ENCODE results near the gene ROR2. TPM values are rescaled to one million over a fixed set of nuclear protein-coding genes. Genes with fewer than 3 reads are reported as not detected.

The ROR2 gene
- total RNA-seq, 2 donors from 2014 or later: 0.11 TPM; not detected in 1

GRCh38 chr9:91963711-91964240 lies 13.7 kb upstream of the ROR2 start:
- DNase-seq (ENCODE audit: low spot score): no peak
- no peak for ATAC-seq
- no peaks in the 10 kb centered on the region for H3K36me3 Mint-ChIP-seq
- no peaks in the 10 kb centered on the region for H3K9me3 Mint-ChIP-seq
- peaks cover 26 to 35% of the 10 kb centered on the region in 2 donors for H3K27me3 Mint-ChIP-seq
- H3K4me1 Mint-ChIP-seq (ENCODE audit: low read depth in 2 of 2): no peaks in the 10 kb centered on the region
- H3K4me3 Mint-ChIP-seq: no peak overlapping the region
- no peak overlapping the region for H3K27ac Mint-ChIP-seq

GRCh38 chr9:91960367-91960766 lies 10.3 kb upstream of the ROR2 start:
- Mint-ChIP-seq H3K4me1 (ENCODE audit: low read depth in 2 of 2) (no peaks in the 10 kb centered on the region), H3K27ac (no peak overlapping the region), H3K27me3 (peaks cover 8 to 11% of the 10 kb centered on the region in 2 donors), H3K9me3 (no peaks in the 10 kb centered on the region), H3K4me3 (no peak overlapping the region), H3K36me3 (no peaks in the 10 kb centered on the region)
- no peak for DNase-seq (ENCODE audit: low spot score)
- no peak for ATAC-seq

GRCh38 chr9:91958174-91958573 lies 8.1 kb upstream of the ROR2 start:
- H3K27me3 Mint-ChIP-seq: peaks cover 18 to 26% of the 10 kb centered on the region in 2 donors
- DNase-seq (ENCODE audit: low spot score) (no peak), ATAC-seq (no peak)
- no peaks in the 10 kb centered on the region for H3K9me3 Mint-ChIP-seq
- H3K36me3 Mint-ChIP-seq: no peaks in the 10 kb centered on the region
- H3K4me1 Mint-ChIP-seq (ENCODE audit: low read depth in 2 of 2): peaks cover 3 to 7% of the 10 kb centered on the region in 2 donors
- no peak overlapping the region for H3K4me3 Mint-ChIP-seq
- no peak overlapping the region for H3K27ac Mint-ChIP-seq

DNA sequence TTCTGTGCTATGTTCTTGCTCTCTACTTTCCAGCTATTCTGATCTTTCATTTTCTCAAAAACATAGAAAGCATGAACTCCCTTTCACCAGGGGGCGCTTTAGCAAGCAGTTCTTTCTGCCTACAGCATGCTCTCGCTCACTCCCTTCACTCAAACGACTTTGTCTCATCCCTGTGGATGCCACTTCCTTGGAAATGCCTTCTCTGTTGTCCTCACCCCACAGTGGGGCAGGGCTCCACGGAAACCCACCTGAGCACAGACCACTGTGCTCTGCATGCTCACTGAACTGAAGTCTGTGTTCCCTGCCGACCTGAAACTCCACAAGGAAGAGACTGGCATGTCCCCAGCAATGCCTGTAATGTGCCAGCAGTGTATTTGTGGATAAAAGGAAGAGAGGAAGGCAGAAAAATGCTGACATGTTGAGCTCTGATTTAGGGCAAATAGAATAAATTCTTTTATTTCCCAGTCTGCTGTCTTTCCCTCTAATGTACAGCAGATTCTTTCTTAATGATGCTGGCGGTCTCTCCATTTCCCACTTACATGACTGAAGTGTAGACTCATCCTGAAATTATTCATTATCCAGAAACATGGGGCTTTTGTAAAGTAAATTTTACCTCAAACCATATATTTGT lies 4.9 kb upstream of the ROR2 start:
- H3K27ac Mint-ChIP-seq: no peak overlapping the region
- ATAC-seq (no peak), DNase-seq (ENCODE audit: low spot score) (no peak)
- no peak overlapping the region for H3K4me3 Mint-ChIP-seq
- no peaks in the 10 kb centered on the region for H3K9me3 Mint-ChIP-seq
- H3K36me3 Mint-ChIP-seq: no peaks in the 10 kb centered on the region
- H3K4me1 Mint-ChIP-seq (ENCODE audit: low read depth in 2 of 2): peaks cover 6 to 7% of the 10 kb centered on the region in 2 donors
- peaks cover 35 to 52% of the 10 kb centered on the region in 2 donors for H3K27me3 Mint-ChIP-seq

DNA sequence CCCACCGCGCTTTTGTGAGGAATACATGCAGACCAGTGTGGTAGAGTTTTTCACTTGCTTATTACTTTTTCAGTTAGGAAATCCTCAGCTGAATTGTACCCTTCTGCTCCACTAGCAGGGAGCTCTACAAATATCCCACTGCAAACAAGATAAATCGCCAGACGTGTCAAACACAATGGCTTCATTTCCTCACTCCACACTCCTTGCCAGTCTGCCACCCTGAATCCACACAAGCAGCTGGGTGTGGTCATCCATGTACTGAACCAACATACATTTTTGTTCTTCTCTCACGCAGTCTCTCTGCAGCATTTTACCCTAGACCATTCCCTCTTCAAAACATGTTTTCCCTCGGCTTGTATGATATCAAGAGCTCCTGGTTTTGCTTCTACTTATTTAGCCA lies 3.7 kb upstream of the ROR2 start:
- peaks cover 35 to 52% of the 10 kb centered on the region in 2 donors for H3K27me3 Mint-ChIP-seq
- H3K4me1 Mint-ChIP-seq (ENCODE audit: low read depth in 2 of 2): peaks cover 6 to 7% of the 10 kb centered on the region in 2 donors

DNA sequence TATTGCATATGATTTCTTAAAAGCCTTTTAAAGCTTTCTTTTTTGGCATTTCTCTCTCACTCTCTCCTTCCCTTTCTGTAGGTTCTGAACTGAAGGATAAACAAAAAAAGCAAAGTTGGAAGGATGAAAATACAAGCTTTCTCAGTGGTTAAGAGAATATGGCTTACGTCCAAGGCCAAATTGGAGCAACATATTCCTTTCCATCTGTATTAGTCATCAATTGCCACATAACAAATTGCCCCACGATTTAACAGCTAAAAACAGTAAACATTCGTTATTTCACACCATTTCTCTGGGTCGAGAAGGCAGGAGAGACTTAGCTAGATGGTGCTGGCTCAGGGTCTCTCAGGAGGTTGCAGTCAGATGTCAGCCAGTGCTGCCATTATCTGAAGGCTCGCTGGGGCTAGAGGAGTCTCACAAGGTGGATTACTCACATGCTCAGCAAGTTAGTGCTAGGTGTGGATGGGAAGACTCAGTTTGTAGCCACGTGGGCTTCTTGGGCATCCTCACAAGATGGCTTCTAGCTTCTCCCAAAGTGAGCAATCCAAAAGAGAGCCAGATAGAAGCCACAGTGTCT lies 2.0 kb upstream of the ROR2 start:
- Mint-ChIP-seq H3K27ac (no peak overlapping the region), H3K4me1 (ENCODE audit: low read depth in 2 of 2) (peaks cover 6 to 7% of the 10 kb centered on the region in 2 donors), H3K4me3 (no peak overlapping the region), H3K9me3 (no peaks in the 10 kb centered on the region), H3K36me3 (no peaks in the 10 kb centered on the region), H3K27me3 (peaks cover 38 to 64% of the 10 kb centered on the region in 2 donors)
- ATAC-seq (no peak), DNase-seq (ENCODE audit: low spot score) (no peak)

More for the DNA sequence above, 3.7 kb upstream of the ROR2 start:
- Mint-ChIP-seq H3K9me3 (no peaks in the 10 kb centered on the region), H3K36me3 (no peaks in the 10 kb centered on the region), H3K27ac (no peak overlapping the region), H3K4me3 (no peak overlapping the region)
- no peak for DNase-seq (ENCODE audit: low spot score)
- no peak for ATAC-seq

- ATAC-seq: peak in 1 of 2 donors; percentile 34
- peaks cover under 1 to 3% of the 10 kb centered on the region in 2 donors for H3K4me1 Mint-ChIP-seq (ENCODE audit: low read depth in 2 of 2)
- H3K27me3 Mint-ChIP-seq: peaks cover 42 to 73% of the 10 kb centered on the region in 2 donors
- DNase-seq (ENCODE audit: low spot score): no peak
- H3K36me3 Mint-ChIP-seq: no peaks in the 10 kb centered on the region
- H3K9me3 Mint-ChIP-seq: no peaks in the 10 kb centered on the region
- H3K4me3 Mint-ChIP-seq: no peak overlapping the region
- no peak overlapping the region for H3K27ac Mint-ChIP-seq
Observed at GRCh38 chr9:91949392-91949945, 559 bp downstream of the ROR2 start.

DNA sequence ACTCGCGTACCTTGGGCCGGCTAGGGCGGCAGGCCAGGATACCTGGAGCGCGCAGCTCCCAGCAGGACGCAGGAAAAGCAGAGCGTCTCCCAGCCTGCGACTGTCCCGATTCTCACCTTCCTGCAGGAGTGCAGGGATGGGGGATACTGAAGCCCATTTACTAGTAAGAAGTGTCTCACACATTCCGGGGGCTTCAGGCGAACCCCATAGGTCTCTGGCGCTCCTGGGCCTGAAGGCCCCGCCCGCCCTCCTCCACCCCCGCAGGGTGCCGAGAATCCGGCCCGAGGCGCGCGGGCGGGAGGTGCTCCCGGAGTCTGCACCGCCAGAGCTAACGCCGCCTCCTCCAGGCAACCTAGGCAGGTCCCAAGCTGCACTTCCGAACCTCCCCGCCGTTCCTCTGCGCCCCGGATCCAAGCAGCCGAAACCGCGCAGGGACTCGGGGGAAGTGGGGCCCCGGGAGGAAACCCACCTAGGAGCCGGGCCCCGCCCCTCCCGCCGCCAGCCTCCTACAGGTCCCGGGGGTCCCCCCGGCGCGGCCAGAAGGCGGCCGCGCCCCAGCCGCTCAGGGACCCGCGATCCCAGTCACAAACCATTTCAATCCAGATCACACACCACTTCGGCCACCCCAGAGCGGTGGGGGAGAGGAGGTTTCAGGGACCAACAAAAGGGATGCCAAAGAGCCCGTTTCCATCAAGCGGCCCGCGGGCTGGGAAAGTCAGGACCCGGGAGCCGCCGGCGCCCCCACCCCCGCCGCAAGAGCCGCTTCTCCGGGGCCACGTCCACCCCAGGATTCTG lies 1.2 kb downstream of the ROR2 start:
- Mint-ChIP-seq H3K9me3 (no peaks in the 10 kb centered on the region), H3K4me3 (no peak overlapping the region), H3K27me3 (peaks cover 42 to 73% of the 10 kb centered on the region in 2 donors), H3K27ac (no peak overlapping the region), H3K36me3 (no peaks in the 10 kb centered on the region), H3K4me1 (ENCODE audit: low read depth in 2 of 2) (peaks cover 0 to 3% of the 10 kb centered on the region in 2 donors)
- ATAC-seq (peak in 1 of 2 donors; percentile 52), DNase-seq (ENCODE audit: low spot score) (no peak)

DNA sequence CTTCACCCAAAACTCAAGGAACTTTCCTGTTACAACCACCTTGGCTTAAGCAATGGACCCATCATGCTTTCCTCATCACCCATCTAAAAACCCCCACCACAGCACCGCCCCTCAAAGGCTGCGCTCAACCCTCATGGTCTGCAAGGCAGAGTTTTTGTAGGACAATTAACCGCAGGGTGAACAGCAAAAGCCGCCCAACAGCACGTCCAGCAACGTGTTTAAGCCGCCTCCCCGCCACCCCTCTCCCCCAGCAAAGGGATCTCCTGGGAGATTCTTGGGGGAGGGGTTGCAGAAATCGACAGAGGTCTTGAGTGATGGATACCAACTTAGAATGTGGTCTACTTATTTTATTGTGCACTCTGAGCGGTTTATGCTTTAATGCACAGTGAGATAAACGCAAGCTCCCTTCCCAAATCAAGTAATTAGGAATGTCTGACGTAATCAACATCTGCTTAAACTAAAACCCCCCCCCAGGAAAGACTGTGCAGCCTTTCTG lies 1.9 kb downstream of the ROR2 start:
- Mint-ChIP-seq H3K27me3 (peaks cover 45 to 73% of the 10 kb centered on the region in 2 donors), H3K36me3 (no peaks in the 10 kb centered on the region), H3K4me3 (no peak overlapping the region), H3K9me3 (no peaks in the 10 kb centered on the region), H3K4me1 (ENCODE audit: low read depth in 2 of 2) (peaks cover 3 to 4% of the 10 kb centered on the region in 2 donors), H3K27ac (no peak overlapping the region)
- DNase-seq (ENCODE audit: low spot score) (no peak), ATAC-seq (no peak)

- no peaks in the 10 kb centered on the region for H3K36me3 Mint-ChIP-seq
- DNase-seq (ENCODE audit: low spot score): no peak
- no peak overlapping the region for H3K27ac Mint-ChIP-seq
- no peak for ATAC-seq
- H3K27me3 Mint-ChIP-seq: peaks cover 44 to 72% of the 10 kb centered on the region in 2 donors
- H3K4me1 Mint-ChIP-seq (ENCODE audit: low read depth in 2 of 2): peaks cover 3 to 4% of the 10 kb centered on the region in 2 donors
- no peak overlapping the region for H3K4me3 Mint-ChIP-seq
- H3K9me3 Mint-ChIP-seq: no peaks in the 10 kb centered on the region
Observed at GRCh38 chr9:91946653-91947488, 3.2 kb downstream of the ROR2 start.

- H3K27me3 Mint-ChIP-seq: peaks cover 47 to 69% of the 10 kb centered on the region in 2 donors
- H3K36me3 Mint-ChIP-seq: no peaks in the 10 kb centered on the region
- H3K27ac Mint-ChIP-seq: no peak overlapping the region
- DNase-seq (ENCODE audit: low spot score): no peak
- H3K4me3 Mint-ChIP-seq: no peak overlapping the region
- no peak for ATAC-seq
- peaks cover 3 to 4% of the 10 kb centered on the region in 2 donors for H3K4me1 Mint-ChIP-seq (ENCODE audit: low read depth in 2 of 2)
- no peaks in the 10 kb centered on the region for H3K9me3 Mint-ChIP-seq
Observed at GRCh38 chr9:91946196-91946595, 3.8 kb downstream of the ROR2 start.

GRCh38 chr9:91945277-91946085 lies 4.5 kb downstream of the ROR2 start:
- no peaks in the 10 kb centered on the region for H3K36me3 Mint-ChIP-seq
- H3K27me3 Mint-ChIP-seq: peaks cover 43 to 62% of the 10 kb centered on the region in 2 donors
- DNase-seq (ENCODE audit: low spot score) (no peak), ATAC-seq (no peak)
- no peak overlapping the region for H3K27ac Mint-ChIP-seq
- H3K4me3 Mint-ChIP-seq: no peak overlapping the region
- peaks cover 2 to 4% of the 10 kb centered on the region in 2 donors for H3K4me1 Mint-ChIP-seq (ENCODE audit: low read depth in 2 of 2)
- no peaks in the 10 kb centered on the region for H3K9me3 Mint-ChIP-seq

Measured in natural killer cell treated with Interleukin-12 subunit alpha and Interleukin-12 subunit beta and Interleukin-15 and Interleukin-18, amount 100 ng/mL, for 72 hours (primary cell).